IPS-15b (cell line): ENCODE measurements around the gene KDF1.
"Not testable (repeated sequence)": the region's sequence is repeated elsewhere in the genome, so short reads cannot be mapped to it uniquely, and the experiment has no call there.

Experiments
- H3K27me3 ChIP-seq: one replicate; pipeline ENCODE4 v1.6.1; 2013; ENCODE audit warnings: low read length; ENCODE audit not compliant: control insufficient read depth, insufficient read depth
- H3K36me3 ChIP-seq: one replicate; pipeline ENCODE4 v1.6.1; 2013; ENCODE audit warnings: low read length; ENCODE audit not compliant: control insufficient read depth, insufficient read depth
- H3K4me1 ChIP-seq: one replicate; pipeline ENCODE4 v1.6.1; 2013; ENCODE audit warnings: mild to moderate bottlenecking, low read length; ENCODE audit not compliant: control insufficient read depth, insufficient read depth
- H3K4me3 ChIP-seq: one replicate; pipeline ENCODE4 v1.5.1; 2013; ENCODE audit warnings: low read depth, low read length
- H3K9ac ChIP-seq: one replicate; pipeline ENCODE4 v1.6.1; 2013; ENCODE audit warnings: low read depth, mild to moderate bottlenecking, low read length
- H3K9me3 ChIP-seq: one replicate; pipeline ENCODE4 v1.6.1; 2013; ENCODE audit warnings: mild to moderate bottlenecking, low read length; ENCODE audit not compliant: control insufficient read depth, insufficient read depth

KDF1 gene

GRCh38 chr1:26991310-26992116 lies 31.2 kb upstream of the KDF1 start:
- no peaks in the 10 kb centered on the region for H3K9me3 ChIP-seq
- H3K4me1 ChIP-seq: peaks cover 14% of the 10 kb centered on the region
- H3K36me3 ChIP-seq: peaks cover 5% of the 10 kb centered on the region
- H3K9ac ChIP-seq: no peak overlapping the region
- H3K27me3 ChIP-seq: peaks cover 5% of the 10 kb centered on the region
- H3K4me3 ChIP-seq: peak overlapping the region; percentile 2

- H3K9ac ChIP-seq, H3K4me3 ChIP-seq, H3K36me3 ChIP-seq, H3K27me3 ChIP-seq, H3K4me1 ChIP-seq, H3K9me3 ChIP-seq: not testable (repeated sequence)
Observed at GRCh38 chr1:26989403-26990109, 29.3 kb upstream of the KDF1 start.

GRCh38 chr1:26986658-26987057 lies 26.4 kb upstream of the KDF1 start:
- Histone ChIP-seq H3K27me3 (peaks cover 2% of the 10 kb centered on the region), H3K36me3 (no peaks in the 10 kb centered on the region), H3K4me3 (no peak overlapping the region), H3K9ac (no peak overlapping the region), H3K4me1 (peaks cover 2% of the 10 kb centered on the region), H3K9me3 (no peaks in the 10 kb centered on the region)

- no peaks in the 10 kb centered on the region for H3K4me1 ChIP-seq
- H3K4me3 ChIP-seq: no peak overlapping the region
- H3K9me3 ChIP-seq: no peaks in the 10 kb centered on the region
- no peak overlapping the region for H3K9ac ChIP-seq
- H3K27me3 ChIP-seq: no peaks in the 10 kb centered on the region
- H3K36me3 ChIP-seq: no peaks in the 10 kb centered on the region
Observed at GRCh38 chr1:26984291-26984690, 24.0 kb upstream of the KDF1 start.

GRCh38 chr1:26983863-26984262 lies 23.6 kb upstream of the KDF1 start:
- no peaks in the 10 kb centered on the region for H3K36me3 ChIP-seq
- no peak overlapping the region for H3K9ac ChIP-seq
- no peaks in the 10 kb centered on the region for H3K9me3 ChIP-seq
- no peaks in the 10 kb centered on the region for H3K4me1 ChIP-seq
- no peak overlapping the region for H3K4me3 ChIP-seq
- H3K27me3 ChIP-seq: no peaks in the 10 kb centered on the region

GRCh38 chr1:26981146-26981846 lies 21.0 kb upstream of the KDF1 start:
- no peaks in the 10 kb centered on the region for H3K36me3 ChIP-seq
- no peaks in the 10 kb centered on the region for H3K9me3 ChIP-seq
- H3K4me1 ChIP-seq: no peaks in the 10 kb centered on the region
- H3K27me3 ChIP-seq: no peaks in the 10 kb centered on the region
- no peak overlapping the region for H3K9ac ChIP-seq
- no peak overlapping the region for H3K4me3 ChIP-seq

GRCh38 chr1:26978901-26979300 lies 18.6 kb upstream of the KDF1 start:
- no peaks in the 10 kb centered on the region for H3K27me3 ChIP-seq
- no peaks in the 10 kb centered on the region for H3K36me3 ChIP-seq
- H3K9ac ChIP-seq: no peak overlapping the region
- H3K4me1 ChIP-seq: no peaks in the 10 kb centered on the region
- no peaks in the 10 kb centered on the region for H3K9me3 ChIP-seq
- no peak overlapping the region for H3K4me3 ChIP-seq

GRCh38 chr1:26976621-26977510 lies 16.6 kb upstream of the KDF1 start:
- no peak overlapping the region for H3K4me3 ChIP-seq
- no peaks in the 10 kb centered on the region for H3K36me3 ChIP-seq
- no peaks in the 10 kb centered on the region for H3K27me3 ChIP-seq
- peaks cover 6% of the 10 kb centered on the region for H3K4me1 ChIP-seq
- no peaks in the 10 kb centered on the region for H3K9me3 ChIP-seq
- H3K9ac ChIP-seq: no peak overlapping the region

- Histone ChIP-seq H3K9ac (no peak overlapping the region), H3K4me1 (peaks cover 6% of the 10 kb centered on the region), H3K27me3 (peaks cover 2% of the 10 kb centered on the region), H3K9me3 (no peaks in the 10 kb centered on the region), H3K4me3 (no peak overlapping the region), H3K36me3 (no peaks in the 10 kb centered on the region)
Observed at GRCh38 chr1:26972821-26973220, 12.6 kb upstream of the KDF1 start.

- no peak overlapping the region for H3K9ac ChIP-seq
- H3K4me1 ChIP-seq: peaks cover 6% of the 10 kb centered on the region
- no peak overlapping the region for H3K4me3 ChIP-seq
- H3K27me3 ChIP-seq: peaks cover 2% of the 10 kb centered on the region
- no peaks in the 10 kb centered on the region for H3K9me3 ChIP-seq
- no peaks in the 10 kb centered on the region for H3K36me3 ChIP-seq
Observed at GRCh38 chr1:26972390-26972789, 12.1 kb upstream of the KDF1 start.

GRCh38 chr1:26971590-26971989 lies 11.3 kb upstream of the KDF1 start:
- H3K4me3 ChIP-seq: no peak overlapping the region
- no peaks in the 10 kb centered on the region for H3K9me3 ChIP-seq
- H3K36me3 ChIP-seq: no peaks in the 10 kb centered on the region
- no peak overlapping the region for H3K9ac ChIP-seq
- H3K4me1 ChIP-seq: peaks cover 6% of the 10 kb centered on the region
- peaks cover 2% of the 10 kb centered on the region for H3K27me3 ChIP-seq
